CMK (cell line): Measurements from ENCODE around the gene CHMP1A.
"Not testable (repeated sequence)": the region's sequence is repeated elsewhere in the genome, so short reads cannot be mapped to it uniquely, and the experiment has no call there.

Experiments
- DNase-seq: peaks from one replicate; pipeline ENCODE4 v3.0.0-alpha.2; 2010; ENCODE audit warnings: low read depth

CHMP1A gene

DNA sequence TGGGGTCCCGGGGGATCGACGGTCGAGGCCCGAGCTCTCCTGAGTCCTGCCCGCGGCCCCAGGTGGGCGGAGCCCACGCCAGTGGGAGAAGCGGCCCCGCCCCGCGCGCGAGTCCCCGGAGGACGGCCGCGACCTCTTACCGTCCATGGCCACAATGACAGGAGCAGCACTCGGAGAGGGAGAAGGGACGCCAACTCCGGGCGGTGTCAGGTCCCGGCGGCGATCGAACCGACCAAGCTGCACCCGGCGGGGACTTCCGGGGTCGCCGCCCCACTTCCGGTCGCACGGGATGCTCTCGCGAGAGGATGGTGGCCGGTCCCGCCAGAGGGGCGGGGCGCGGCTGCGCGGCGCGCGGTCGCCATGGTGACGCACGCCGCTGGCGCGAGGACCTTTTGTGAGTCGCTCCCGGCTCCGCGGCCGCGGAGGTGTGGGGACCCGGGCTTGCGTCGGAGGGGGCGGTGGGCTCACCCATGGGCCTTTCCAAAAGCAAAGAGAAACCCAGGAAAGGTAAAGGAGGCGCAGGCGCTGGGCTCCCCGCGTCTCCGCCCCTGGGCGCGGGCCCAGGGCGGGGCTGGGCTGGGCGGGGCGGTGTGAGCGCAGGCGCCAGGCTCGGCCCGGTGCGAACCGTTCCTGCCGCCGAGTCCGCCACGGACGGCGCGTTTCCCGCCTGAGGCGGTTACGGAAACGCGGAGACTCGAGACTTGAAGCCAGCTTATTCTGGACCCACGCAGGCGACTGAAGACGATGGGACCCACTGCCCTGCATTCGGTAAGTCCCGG lies at the start of gene CHMP1A, which contains the start of gene SPATA33:
Gene CHMP1A, minus strand, starts transcription at position 267 of the 779 bp plus-strand sequence. Its CDS starts 120 bp downstream, at position 147.
Gene SPATA33, plus strand, starts transcription at position 395 of the 779 bp plus-strand sequence. Its CDS starts 76 bp downstream, at position 471.
- peak; percentile 72 for DNase-seq

GRCh38 chr16:89706518-89707260 lies 49.2 kb upstream of the CHMP1A start:
- DNase-seq: no peak

GRCh38 chr16:89705006-89705405 lies 47.5 kb upstream of the CHMP1A start:
- no peak for DNase-seq

GRCh38 chr16:89704281-89704680 lies 46.8 kb upstream of the CHMP1A start:
- no peak for DNase-seq

DNA sequence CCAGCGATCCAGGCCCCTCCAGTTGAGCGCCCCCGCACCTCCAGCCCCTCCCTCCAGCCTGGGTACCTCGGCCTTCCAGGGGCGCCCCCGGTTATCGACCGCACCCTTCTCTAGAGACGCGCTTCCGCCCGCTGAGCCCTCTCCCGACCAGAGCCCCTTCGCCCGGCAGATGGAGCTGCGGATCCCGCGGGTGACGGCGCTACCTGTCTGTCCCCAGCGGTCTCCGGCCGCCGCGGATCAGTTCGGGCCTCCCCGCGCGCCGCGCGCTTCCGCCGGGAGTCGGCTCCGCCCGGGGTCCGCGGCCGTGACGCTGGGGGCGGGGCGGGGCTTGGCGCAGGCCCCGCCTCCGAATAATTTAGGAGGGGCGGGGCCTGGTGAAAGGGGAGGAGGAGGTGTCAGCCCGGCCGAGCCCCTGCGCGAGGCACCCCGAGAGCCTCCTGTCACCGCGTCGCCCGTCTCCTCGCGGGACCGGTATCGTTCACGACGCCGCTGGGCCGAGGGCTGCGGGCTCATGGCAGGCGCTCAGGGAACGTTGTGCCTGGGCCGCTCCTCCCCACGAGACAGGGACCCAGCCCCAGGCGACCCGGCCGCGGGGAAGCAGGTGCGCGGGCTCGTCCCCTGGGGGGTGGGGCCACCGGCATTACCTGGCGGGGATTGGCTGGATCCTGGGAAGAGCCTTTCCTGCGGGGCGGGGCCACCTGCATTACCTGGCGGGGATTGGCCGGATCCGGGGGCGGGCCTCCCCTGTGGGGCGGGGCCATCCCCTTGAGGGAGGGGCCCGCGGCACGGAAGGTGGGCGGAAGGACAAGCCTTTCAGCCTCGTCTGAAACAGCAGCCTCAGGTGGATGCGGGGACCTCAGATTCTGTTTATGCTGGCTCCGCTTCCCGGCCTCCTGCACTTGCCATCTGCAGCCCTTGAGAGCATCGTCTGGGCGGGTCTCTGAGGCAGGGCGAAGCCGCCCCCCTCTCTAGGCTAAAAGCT lies 44.2 kb upstream of the CHMP1A start, which contains the start of gene SPATA2L:
Gene SPATA2L, minus strand, starts transcription at position 281 of the 982 bp plus-strand sequence. CDS start 473 bp downstream, outside the sequence.
- no peak for DNase-seq

- no peak for DNase-seq
Observed at GRCh38 chr16:89700649-89701424, 43.3 kb upstream of the CHMP1A start.

- DNase-seq: peak; percentile 93
Observed at GRCh38 chr16:89700100-89700648, 42.7 kb upstream of the CHMP1A start.

- not testable (repeated sequence) for DNase-seq
Observed at GRCh38 chr16:89699629-89700099, 42.2 kb upstream of the CHMP1A start.

- not testable (repeated sequence) for DNase-seq
Observed at GRCh38 chr16:89698717-89699116, 41.2 kb upstream of the CHMP1A start.

DNA sequence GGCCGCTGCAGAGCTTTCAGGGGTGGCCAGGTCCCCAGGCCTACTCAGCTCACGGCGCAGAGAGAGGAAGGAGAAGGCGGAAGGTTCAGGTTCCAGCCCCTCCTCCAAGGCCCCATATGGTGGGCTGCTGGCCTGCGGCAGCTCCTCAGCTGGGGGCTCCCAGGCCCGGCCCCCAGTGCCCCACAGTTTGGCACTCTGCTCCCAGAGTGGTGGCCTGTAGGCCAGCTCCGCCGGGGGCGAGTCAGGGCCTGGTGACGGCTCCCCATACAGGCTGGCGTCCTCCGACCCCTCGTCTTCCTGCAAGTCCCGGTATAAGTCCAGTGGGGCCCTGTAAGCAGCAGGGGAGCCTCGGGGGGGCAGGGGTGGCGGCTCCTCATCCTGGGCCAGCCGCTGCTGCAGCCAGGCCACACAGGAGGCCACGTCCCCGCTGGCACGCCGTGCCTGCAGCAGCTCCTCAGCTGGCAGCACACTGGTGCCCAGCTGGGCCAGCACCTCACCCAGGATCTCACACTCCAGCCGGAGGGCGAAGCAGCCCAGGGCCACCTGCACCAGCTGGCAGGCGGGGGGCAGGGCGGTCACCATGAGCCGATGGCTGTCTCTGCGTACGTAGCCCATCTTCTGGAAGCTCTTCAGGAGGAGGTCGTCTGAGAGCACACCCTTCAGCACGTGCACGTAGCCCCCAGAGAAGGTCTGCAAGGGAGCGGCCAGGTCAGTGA lies 40.3 kb upstream of the CHMP1A start:
- no peak for DNase-seq

DNA sequence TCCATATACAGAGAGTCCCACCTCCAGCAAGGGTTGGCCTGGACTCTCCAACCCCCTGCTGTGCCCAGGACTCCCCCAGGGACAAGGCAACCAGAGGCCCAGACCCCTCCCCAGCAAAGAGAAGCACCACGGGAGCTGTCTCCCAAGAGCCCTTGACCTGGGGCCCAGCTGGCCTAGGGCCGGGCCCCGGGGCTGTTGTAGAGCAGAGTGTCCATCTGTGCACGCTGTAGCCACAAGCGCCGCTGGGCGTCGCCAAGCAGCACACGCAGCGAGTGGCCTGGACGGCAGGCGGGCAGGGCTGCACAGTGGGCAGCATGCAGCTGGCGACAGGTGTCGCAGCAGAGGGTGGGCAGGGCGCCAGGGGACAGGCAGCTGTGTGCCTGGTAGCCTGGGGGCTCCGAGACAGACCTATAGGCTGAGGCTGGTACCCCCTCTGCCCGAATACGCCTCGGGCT lies 39.7 kb upstream of the CHMP1A start:
- DNase-seq: no peak

DNA sequence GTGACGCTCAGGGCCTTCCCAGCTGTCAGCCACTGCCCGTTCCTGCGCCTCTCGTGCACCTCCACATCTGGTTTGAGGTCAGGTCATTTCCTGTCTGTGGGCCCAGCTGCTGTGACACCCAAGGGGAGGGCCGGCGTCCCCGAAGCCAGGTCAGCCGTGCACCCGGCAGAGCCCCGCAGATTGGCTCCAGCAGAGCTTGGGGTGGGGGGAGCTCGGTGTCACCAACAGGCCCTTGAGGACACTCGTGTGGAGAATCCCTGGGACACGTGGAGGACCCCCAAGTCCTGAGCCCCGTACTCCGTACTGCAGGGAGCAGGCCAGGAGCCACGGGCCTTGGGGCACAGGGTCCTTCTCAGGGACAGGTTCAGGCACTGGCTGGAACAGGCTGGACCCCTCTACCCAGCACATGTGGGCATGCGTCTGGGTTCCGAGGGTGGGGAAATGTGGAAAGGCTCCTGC lies 39.2 kb upstream of the CHMP1A start:
- no peak for DNase-seq

- no peak for DNase-seq
Observed at GRCh38 chr16:89695875-89696669, 38.6 kb upstream of the CHMP1A start.

DNA sequence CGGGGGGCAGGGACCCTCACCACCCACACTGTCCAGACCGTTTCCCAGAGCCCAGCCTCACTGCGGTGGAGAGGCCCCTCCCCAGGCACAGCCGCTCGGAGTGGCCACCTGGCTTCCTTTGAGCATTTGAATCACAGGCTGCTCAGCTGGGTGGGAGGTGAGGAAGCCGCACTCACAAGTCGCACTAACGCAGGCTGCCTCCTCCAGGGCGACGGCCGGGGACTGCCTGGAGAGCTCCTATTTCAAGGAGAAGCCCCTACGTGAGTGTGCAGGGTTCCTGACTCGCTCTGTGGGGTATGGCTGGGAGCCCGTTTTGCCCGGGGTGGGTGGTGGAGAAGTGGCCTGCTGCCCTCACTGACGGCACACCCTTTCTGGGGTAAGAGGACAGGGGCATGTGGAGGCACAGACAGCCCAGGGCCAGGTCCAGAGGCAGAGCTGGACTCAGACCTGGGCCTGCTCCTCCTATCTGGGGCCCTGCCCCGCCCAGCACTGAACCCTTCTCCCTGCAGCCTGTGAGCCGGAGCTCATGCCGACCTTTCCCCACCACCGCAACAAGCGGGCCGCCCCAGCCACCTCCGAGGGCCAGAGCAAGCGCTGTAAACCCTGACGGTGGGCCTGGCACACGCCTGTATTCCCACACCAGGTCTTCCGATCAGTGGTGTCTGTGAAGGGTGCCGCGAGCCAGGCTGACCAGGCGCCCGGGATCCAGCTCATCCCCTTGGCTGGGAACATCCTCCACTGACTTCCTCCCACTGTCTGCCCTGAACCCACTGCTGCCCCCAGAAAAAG lies 37.8 kb upstream of the CHMP1A start:
- no peak for DNase-seq

DNA sequence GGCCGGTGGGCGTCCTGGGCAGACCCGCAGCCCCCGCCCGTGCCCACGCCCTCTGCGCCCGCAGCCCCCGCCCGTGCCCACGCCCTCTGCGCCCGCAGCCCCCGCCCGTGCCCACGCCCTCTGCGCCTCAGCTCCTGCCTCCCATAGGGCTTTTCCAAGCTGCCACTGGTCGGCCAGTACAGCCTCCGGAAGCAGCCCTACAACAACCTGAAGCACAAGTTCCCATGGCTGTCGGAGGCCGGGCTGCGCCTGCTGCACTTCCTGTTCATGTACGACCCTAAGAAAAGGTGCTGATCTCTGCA lies 37.2 kb upstream of the CHMP1A start:
- not testable (repeated sequence) for DNase-seq

DNA sequence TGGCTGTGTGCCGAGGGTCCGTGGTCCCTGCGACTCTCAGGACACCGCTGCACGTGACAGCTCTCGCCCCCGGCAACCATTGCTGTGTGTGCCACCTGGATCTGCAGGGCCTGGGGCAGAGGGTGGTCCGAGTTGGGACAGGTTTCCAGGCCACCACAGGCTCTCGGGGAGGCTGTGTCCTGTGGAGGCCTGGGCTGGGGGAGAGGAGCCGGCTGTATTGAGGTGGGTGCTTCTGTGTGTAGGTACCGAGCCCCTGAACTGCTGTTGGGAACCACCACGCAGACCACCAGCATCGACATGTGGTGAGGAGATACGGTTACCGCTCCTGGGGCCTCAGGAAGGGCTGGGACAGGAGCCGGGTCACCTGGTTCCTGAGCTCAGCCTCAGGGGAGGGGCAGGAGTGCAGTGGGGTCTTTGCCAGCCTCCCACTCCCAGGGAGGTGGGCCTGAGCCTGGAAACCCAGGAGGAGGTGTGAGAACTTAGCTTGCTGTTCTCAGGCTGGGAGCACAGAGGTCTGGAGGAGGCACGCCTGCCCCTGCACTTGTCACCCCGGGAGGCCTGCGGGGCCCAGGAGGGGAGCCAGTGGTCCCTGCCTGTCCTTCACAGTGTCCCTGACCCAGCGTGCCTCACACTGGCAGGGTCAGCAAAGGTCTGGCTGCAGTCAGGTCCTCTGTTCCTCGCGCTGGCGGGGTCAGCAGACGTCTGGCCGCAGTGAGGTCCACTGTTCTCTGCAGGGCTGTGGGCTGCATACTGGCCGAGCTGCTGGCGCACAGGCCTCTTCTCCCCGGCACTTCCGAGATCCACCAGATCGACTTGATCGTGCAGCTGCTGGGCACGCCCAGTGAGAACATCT lies 36.6 kb upstream of the CHMP1A start:
- DNase-seq: no peak

DNA sequence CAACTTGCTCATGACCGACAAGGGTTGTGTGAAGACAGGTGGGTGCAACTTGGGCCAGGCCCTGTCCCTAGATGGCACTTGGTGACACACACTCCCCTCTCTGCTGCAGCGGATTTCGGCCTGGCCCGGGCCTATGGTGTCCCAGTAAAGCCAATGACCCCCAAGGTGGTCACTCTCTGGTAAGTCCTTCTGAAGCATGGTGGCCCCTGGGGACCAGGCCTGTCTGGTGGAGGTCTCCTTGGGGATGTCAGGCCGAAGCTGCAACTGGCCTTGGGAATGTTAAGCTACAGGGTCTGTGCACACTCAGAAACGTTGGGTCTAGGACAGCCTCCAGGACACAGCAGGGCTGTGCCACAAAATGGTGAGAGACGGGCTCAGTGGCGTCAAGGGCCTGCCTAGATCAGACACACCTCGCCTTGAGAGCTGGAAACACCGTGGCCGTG lies 35.8 kb upstream of the CHMP1A start:
- DNase-seq: no peak
